GM19239 (cell line): ENCODE data around the gene PNMA8A.
A peak's percentile ranks its signal among the peaks of the same experiment; 100 is the strongest.

Source experiments
- DNase-seq: peaks from one replicate; pipeline ENCODE4 v3.0.0; 2011; ENCODE audit warnings: low spot score; ENCODE audit not compliant: insufficient read length
- FAIRE-seq: peaks from 2 replicates; lab custom pipeline; 2011; peaks lifted over from hg19 to GRCh38; lab: Jason Lieb, UNC

PNMA8A gene

GRCh38 chr19:46493236-46494145 lies 22.1 kb upstream of the PNMA8A start:
- no peak for FAIRE-seq
- DNase-seq, result no peak

DNA sequence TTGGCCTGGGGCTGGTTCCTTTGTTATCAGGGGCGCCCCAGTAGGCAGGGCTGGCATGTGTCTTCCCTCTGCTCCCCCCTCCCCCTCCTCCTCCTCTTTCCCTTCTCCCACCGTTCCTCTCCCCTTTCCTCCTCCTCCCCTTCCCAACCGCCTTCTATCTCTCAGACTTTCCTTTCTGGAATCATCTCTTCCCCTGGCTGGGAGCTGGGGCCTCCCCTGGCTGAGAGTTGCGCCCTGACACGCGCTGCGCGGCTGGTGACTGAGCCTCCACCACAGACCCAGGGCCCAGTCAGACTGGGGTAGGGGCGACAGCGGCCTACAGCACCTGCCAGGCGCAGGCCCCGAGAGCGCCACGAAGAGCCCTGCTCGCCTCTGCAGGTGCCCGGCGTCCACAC lies 21.5 kb upstream of the PNMA8A start:
- FAIRE-seq, result no peak
- no peak for DNase-seq

- FAIRE-seq (no peak), DNase-seq (no peak)
These were observed 20.8 kb upstream of the PNMA8A start for GRCh38 chr19:46491975-46492682.

DNA sequence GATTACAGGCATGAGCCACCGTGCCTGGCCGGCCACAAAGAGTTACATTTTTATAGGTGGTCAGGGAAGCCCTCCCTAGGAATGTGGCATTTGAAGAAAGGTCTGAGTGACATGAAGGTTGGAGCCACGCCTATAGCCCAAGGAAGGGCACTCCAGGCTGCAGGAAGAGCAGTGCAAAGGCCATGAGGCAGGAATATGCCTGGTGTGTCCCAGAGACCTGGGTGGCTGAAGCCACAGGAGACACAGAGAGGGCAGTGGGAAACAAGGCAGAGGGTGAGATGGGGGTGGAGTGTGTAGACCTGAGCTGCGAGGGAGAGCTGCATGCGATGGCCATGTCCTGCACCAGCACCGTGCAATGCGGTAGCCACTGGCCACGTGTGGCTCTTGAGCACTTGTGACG lies 19.4 kb upstream of the PNMA8A start:
- no peak for DNase-seq
- no peak for FAIRE-seq

GRCh38 chr19:46489445-46490272 lies 18.3 kb upstream of the PNMA8A start:
- no peak for DNase-seq
- FAIRE-seq, result no peak

DNA sequence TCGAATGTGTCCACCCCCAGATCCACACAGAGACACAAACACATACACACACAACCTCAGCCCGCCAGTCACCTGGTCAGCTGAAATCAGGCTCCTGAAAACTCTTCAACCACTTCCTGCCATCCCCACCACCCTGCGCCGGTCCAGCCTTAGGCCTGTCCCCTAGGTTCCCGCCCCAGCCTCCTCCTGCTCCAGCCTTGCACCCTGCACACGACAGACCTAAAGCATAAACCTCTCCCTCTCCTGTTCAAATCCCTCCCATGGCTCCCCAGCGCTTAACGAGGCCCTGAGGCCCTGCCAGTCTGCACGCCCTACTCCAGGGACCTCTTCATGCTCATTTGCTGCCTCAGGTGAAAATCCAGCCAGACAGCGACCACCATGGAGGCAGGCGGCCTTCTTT lies 17.2 kb upstream of the PNMA8A start:
- FAIRE-seq (no peak), DNase-seq (no peak)

- FAIRE-seq, result peak; percentile 87
- DNase-seq, result peak; percentile 83
These were observed 16.6 kb upstream of the PNMA8A start for GRCh38 chr19:46487802-46488445.

GRCh38 chr19:46487178-46487801 lies 15.9 kb upstream of the PNMA8A start:
- FAIRE-seq, result no peak
- DNase-seq, result no peak

DNA sequence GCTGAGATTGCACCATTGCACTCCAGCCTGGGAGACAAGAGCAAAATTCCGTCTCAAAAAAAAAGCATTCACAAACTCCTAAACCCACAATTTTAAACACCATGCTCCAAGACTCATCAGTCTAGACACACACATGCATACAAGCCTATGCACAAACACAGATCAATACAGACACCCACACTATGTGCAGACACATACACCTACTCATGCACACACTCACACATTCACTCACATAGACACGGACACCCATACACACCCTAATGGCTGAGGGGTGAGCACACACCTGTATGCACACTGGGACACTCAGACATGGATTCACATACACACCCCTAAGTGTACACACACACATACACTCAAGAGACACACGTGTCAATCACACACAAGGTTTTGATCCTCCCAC lies 15.0 kb upstream of the PNMA8A start:
- no peak for FAIRE-seq
- DNase-seq, result no peak

- DNase-seq (no peak), FAIRE-seq (no peak)
These were observed 13.3 kb upstream of the PNMA8A start for GRCh38 chr19:46484656-46485055.

DNA sequence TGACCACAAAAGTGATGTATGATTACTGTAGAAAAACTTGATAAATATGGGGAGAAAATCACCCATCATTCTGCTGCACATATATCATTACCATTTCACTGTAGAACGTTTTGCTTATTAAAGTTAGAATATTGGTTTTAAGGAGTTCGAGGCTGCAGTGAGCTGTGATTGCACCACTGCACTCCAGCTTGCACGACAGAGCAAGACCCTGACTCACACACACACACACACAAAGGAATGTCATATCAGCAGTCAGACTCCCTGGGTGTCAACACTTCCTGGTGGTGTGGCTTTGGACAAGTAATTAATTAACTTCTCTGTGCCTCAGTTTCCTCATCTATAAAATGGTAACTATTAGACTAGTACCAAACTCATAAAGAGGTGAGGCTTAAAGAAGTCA lies 11.3 kb upstream of the PNMA8A start:
- no peak for DNase-seq
- no peak for FAIRE-seq

DNA sequence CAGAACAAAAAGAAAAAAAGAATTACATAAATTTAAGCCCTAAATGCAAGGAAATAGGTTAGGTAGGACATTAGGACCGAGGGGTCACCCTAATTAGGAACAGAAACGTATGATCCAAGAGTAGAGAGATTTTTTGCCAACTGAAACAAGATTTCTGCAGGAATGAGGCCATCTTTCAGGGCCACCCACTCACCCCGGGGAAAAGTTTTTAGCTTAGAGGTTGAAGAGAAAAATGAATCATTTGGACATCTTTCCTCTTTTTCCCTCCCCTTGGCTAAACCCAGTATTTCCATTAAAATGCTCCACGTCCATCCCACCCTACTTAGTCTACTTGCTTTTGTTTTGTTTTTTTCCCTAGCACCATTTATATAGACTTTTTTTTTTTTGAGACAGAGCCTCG lies 10.6 kb upstream of the PNMA8A start:
- FAIRE-seq, result no peak
- no peak for DNase-seq

DNA sequence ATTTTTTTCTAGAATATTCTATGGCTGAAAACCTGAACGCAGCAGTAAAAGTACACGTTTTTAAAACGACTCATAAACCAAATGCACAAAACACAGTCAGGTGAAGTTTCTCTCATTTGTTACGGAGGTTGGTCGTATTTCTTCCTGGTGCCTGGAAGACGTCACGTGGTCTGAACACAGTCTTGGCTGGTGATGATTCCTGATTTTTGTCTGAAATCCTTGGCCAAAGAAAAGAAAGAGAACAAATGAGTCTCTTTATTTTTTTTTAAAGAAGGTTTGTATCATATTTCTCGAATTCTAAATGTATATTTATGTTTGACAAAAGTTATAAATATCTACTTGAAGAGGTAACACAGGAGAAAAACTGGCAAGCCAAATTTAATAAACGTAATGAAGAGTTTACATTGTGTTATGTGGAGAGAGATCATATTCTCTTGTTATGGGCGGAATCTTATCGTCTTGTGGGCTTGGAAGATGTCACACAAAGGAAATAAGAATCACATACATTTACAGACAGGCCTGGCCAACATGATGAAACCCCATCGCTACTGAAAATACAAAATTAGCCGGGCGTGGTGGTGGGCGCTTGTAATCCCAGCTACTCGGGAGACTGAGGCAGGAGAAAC lies 10.0 kb upstream of the PNMA8A start:
- DNase-seq, result no peak
- FAIRE-seq, result no peak

GRCh38 chr19:46480415-46480814 lies 9.1 kb upstream of the PNMA8A start:
- DNase-seq, result no peak
- FAIRE-seq, result no peak

DNA sequence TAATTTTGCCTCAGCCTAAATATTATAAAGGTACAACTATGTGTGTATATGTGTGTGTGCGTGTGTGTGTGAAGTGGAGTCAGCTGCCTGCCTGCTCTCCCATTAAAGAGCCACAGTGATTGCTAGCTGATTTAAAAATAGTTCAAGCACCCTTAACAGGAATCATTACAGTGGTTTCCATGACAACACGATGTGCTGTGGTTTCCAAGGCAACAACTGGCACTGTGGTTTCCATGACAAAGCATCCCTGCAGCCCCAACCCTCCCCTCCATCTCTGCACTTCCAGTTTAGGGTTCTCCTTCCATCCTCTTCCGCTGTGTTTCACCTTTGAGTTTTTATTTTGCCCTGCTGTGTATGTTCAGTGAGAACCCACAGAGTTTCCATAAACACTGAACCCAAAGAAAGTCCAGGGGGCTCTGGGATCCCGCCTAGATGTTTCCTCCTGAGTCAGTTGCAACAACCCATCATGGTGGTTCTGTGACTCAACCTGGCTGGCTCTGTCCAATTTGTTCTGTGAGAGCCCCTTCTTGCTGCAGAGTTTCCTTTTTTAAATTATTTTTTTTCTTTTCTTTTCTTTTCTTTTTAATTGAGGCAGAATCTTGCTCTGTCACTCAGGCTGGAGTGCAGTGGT lies 7.1 kb upstream of the PNMA8A start:
- FAIRE-seq (no peak), DNase-seq (no peak)

DNA sequence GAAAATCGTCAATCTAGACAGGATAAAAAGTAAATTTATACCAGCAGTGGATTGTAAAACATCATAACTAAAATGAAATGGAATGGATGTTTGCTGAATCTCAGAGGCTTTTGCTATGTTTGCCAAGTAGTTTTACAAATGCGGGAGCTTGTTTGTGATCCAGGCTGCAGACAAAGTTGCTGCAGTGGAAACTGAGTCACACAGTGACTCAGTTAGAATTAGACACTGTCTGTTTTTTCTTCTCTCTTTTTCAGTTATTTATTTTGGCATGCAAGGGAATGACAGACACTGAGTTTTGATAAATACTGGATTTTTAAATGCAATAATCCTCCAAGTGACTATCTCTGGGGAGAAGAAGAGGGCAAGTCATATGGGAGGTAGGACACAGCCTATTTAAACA lies 4.6 kb upstream of the PNMA8A start:
- FAIRE-seq (no peak), DNase-seq (no peak)

GRCh38 chr19:46474211-46474610 lies 2.8 kb upstream of the PNMA8A start:
- FAIRE-seq (no peak), DNase-seq (no peak)

GRCh38 chr19:46472592-46472991 lies 1.2 kb upstream of the PNMA8A start:
- DNase-seq (no peak), FAIRE-seq (no peak)
